Ovary (tissue), 3 donors: ENCODE data around the gene CLPSL2.

Source experiments
- EP300 ChIP-seq: sonication (generic); formaldehyde crosslinking; IDR thresholded peaks from one replicate; pipeline ENCODE4 v1.6.1; 2017; ENCODE audit warnings: antibody characterized with exemption
- POLR2A ChIP-seq: fragments of 450-650 bp; IDR thresholded peaks from one replicate; pipeline ENCODE4 v1.6.1; 2017; ENCODE audit warnings: antibody characterized with exemption, mild to moderate bottlenecking, moderate library complexity
- TF ChIP-seq, protein P1 (sequence below), 3 donors: fragments of 450-650 bp in 2 of 3; fragments of 200-600 bp in 1 of 3; IDR thresholded peaks; one replicate each; pipeline versions ENCODE4 v1.5.1 to v1.8.0; 2016 to 2022; ENCODE audit warnings: antibody characterized with exemption in 3 of 3, mild to moderate bottlenecking in 1 of 3
- donor health status: DM: no; HTN: no; CAD: no.

DNA sequence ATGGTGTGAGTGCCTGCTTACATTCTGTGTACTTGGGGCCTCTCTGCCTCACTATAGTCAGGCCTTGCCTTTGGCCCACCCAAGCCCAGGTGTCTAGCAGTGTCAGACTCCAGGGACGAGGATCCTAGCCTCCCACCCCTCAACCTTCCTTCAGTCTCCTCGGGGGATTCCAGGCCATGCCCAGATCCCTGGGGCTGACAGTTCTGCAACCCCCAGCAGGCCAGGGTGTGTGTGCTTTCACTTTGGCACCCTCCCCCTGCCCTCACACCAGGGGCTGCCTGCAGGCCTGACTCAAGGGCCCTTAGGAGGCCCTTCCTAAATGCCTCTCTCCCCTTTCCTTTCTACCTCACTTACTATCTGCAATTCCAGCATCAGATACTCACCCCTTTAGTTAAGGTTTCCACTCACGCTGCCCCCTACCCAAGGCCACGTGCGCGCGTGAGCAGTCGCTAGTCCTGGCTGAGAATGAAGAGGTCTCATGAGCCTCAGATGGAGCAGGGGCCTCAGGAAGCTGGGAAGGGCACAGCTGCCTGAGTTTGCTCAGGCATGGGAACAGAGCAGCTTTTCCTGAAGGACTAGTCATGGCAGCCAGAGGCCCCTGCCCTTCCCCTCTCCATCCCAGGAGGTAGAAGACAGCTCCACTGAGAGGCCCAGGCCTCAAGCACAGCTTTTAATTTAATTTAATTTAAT, 21.6 kb downstream of the CLPSL2 start:
- TF ChIP-seq POLR2A: no peak
- TF ChIP-seq, protein P1, sequence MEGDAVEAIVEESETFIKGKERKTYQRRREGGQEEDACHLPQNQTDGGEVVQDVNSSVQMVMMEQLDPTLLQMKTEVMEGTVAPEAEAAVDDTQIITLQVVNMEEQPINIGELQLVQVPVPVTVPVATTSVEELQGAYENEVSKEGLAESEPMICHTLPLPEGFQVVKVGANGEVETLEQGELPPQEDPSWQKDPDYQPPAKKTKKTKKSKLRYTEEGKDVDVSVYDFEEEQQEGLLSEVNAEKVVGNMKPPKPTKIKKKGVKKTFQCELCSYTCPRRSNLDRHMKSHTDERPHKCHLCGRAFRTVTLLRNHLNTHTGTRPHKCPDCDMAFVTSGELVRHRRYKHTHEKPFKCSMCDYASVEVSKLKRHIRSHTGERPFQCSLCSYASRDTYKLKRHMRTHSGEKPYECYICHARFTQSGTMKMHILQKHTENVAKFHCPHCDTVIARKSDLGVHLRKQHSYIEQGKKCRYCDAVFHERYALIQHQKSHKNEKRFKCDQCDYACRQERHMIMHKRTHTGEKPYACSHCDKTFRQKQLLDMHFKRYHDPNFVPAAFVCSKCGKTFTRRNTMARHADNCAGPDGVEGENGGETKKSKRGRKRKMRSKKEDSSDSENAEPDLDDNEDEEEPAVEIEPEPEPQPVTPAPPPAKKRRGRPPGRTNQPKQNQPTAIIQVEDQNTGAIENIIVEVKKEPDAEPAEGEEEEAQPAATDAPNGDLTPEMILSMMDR (IDR thresholded peaks at IDR 0.05): no peak
- no peak for TF ChIP-seq EP300
